Upper lobe of left lung (tissue), 6 donors: ENCODE measurements around the gene ADAM30. TPM values are rescaled to one million over a fixed set of nuclear protein-coding genes. Genes with fewer than 3 reads are reported as not detected.

Experiments
- ATAC-seq, 2 donors: fragments of 200-7000 bp; cut with Tn5 transposase; one replicate each; pipeline ENCODE4 v1.9.1; 2022; ENCODE audit warnings: mild to moderate bottlenecking in 2 of 2, moderate library complexity in 2 of 2; ENCODE audit not compliant: low FRiP score in 2 of 2
- DNase-seq, 2 donors: peaks; one replicate each; pipeline ENCODE4 v3.0.0-alpha.2; 2019 to 2020
- H3K27ac ChIP-seq, 4 donors: fragments of 200-600 bp; sonication (generic); one replicate each; pipeline ENCODE4 v1.5.1; 2016 to 2019
- H3K27me3 ChIP-seq, 4 donors: fragments of 200-600 bp; sonication (generic); one replicate each; pipeline ENCODE4 v1.5.1; 2017 to 2019
- H3K36me3 ChIP-seq, 4 donors: fragments of 200-600 bp; sonication (generic); one replicate each; pipeline ENCODE4 v1.5.1; 2016 to 2019
- H3K4me1 ChIP-seq, 4 donors: fragments of 200-600 bp; sonication (generic); one replicate each; pipeline ENCODE4 v1.5.1; 2018 to 2019
- H3K4me3 ChIP-seq, 4 donors: fragments of 200-600 bp; sonication (generic); one replicate each; pipeline ENCODE4 v1.5.1; 2017 to 2019; ENCODE audit warnings: mild to moderate bottlenecking in 2 of 4, moderate library complexity in 1 of 4
- H3K9me3 ChIP-seq, 4 donors: fragments of 200-600 bp; sonication (generic); one replicate each; pipeline ENCODE4 v1.5.1; 2018 to 2019
- CTCF ChIP-seq, 6 experiments: fragments of 450-650 bp in 4 of 6; fragments of 200-600 bp in 2 of 6; sonication (generic) in 2 of 6; IDR thresholded peaks; one replicate each; pipeline ENCODE4 v1.5.1; 2016 to 2019; ENCODE audit warnings: antibody characterized with exemption in 6 of 6
- EP300 ChIP-seq, 4 donors: sonication (generic); formaldehyde crosslinking; IDR thresholded peaks; one replicate each; pipeline ENCODE4 v1.5.1; 2017; ENCODE audit warnings: antibody characterized with exemption in 4 of 4, control low read depth in 2 of 4
- POLR2A ChIP-seq, 4 donors: fragments of 450-650 bp; IDR thresholded peaks; one replicate each; pipeline ENCODE4 v1.5.1; 2016 to 2017; ENCODE audit warnings: antibody characterized with exemption in 4 of 4, mild to moderate bottlenecking in 2 of 4
- POLR2AphosphoS5 ChIP-seq, 2 donors: sonication (generic); formaldehyde crosslinking; IDR thresholded peaks; one replicate each; pipeline ENCODE4 v1.5.1; 2017; ENCODE audit warnings: antibody characterized with exemption in 2 of 2
- WGBS, 2 donors: methylation state at CpG; one replicate each; pipeline ENCODE4 v1.1.5; 2017 to 2018; 5-methylcytosine and 5-hydroxymethylcytosine counted together
- total RNA-seq, 6 donors: library from RNA; depleted of rRNA in 4 of 6; stranded (reverse); fragments of >200 nt in 4 of 6; gene quantifications; one replicate each; pipeline versions ENCODE4 v1.1.0 to v1.2.1, GENCODE V29; 2016 to 2021
- donor health status: DM: no; HTN: no; CAD: no; lungs with moderate emphysema.
- donor health status: DM: no; HTN: yes; CAD: no; lungs with severe emphysema.

The ADAM30 gene
- total RNA-seq, 6 donors from 2014 or later, result not detected

GRCh38 chr1:119910618-119911017 is 14.3 kb upstream of the ADAM30 start:
- ATAC-seq (no peak), DNase-seq (no peak)
- Histone ChIP-seq H3K36me3 (peaks cover 13 to 27% (median 16%) of the 10 kb centered on the region in 4 donors), H3K4me3 (no peak overlapping the region), H3K27me3 (no peaks in the 10 kb centered on the region), H3K27ac (no peak overlapping the region), H3K9me3 (no peaks in the 10 kb centered on the region), H3K4me1 (no peaks in the 10 kb centered on the region)
- 61 to 72% methylated on average over 3 to 4 of the region's 4 CpGs for WGBS, 2 donors
- no peak for TF ChIP-seq POLR2A (IDR thresholded peaks at IDR 0.05)
- TF ChIP-seq POLR2AphosphoS5 (IDR thresholded peaks at IDR 0.05), result no peak
- TF ChIP-seq EP300 (IDR thresholded peaks at IDR 0.05), result no peak
- no peak for TF ChIP-seq CTCF (IDR thresholded peaks at IDR 0.05)

- peaks cover 8 to 21% (median 11%) of the 10 kb centered on the region in 4 donors for H3K36me3 ChIP-seq
- DNase-seq (no peak), ATAC-seq (no peak)
- no peaks in the 10 kb centered on the region for H3K9me3 ChIP-seq
- no peaks in the 10 kb centered on the region for H3K27me3 ChIP-seq
- TF ChIP-seq CTCF (IDR thresholded peaks at IDR 0.05), result no peak
- TF ChIP-seq EP300 (IDR thresholded peaks at IDR 0.05), result no peak
- TF ChIP-seq POLR2AphosphoS5 (IDR thresholded peaks at IDR 0.05), result no peak
- TF ChIP-seq POLR2A (IDR thresholded peaks at IDR 0.05), result no peak
- H3K4me1 ChIP-seq, result no peaks in the 10 kb centered on the region
- WGBS, 2 donors, result 67 to 87% methylated on average over 6 to 9 of the region's 9 CpGs
- no peak overlapping the region for H3K4me3 ChIP-seq
- no peak overlapping the region for H3K27ac ChIP-seq
Measured at GRCh38 chr1:119909890-119910596, 13.7 kb upstream of the ADAM30 start.

- no peak for TF ChIP-seq POLR2A (IDR thresholded peaks at IDR 0.05)
- TF ChIP-seq EP300 (IDR thresholded peaks at IDR 0.05), result no peak
- no peak for TF ChIP-seq CTCF (IDR thresholded peaks at IDR 0.05)
- TF ChIP-seq POLR2AphosphoS5 (IDR thresholded peaks at IDR 0.05), result no peak
- no peak for ATAC-seq
- H3K36me3 ChIP-seq, result peaks cover 0 to 8% (median 0%) of the 10 kb centered on the region in 4 donors
- no peak for DNase-seq
- H3K27ac ChIP-seq, result no peak overlapping the region
- no peaks in the 10 kb centered on the region for H3K9me3 ChIP-seq
- H3K4me1 ChIP-seq, result no peaks in the 10 kb centered on the region
- no peaks in the 10 kb centered on the region for H3K27me3 ChIP-seq
- WGBS, 2 donors, result 86 to 89% methylated on average over 3 of the region's 3 CpGs
- no peak overlapping the region for H3K4me3 ChIP-seq
Measured at GRCh38 chr1:119908661-119909060, 12.3 kb upstream of the ADAM30 start.

GRCh38 chr1:119906927-119907652 is 10.8 kb upstream of the ADAM30 start:
- DNase-seq (no peak), ATAC-seq (no peak)
- Histone ChIP-seq H3K27me3 (no peaks in the 10 kb centered on the region), H3K27ac (no peak overlapping the region), H3K4me1 (no peaks in the 10 kb centered on the region), H3K36me3 (no peaks in the 10 kb centered on the region), H3K4me3 (no peak overlapping the region), H3K9me3 (no peaks in the 10 kb centered on the region)
- TF ChIP-seq CTCF (IDR thresholded peaks at IDR 0.05) (no peak), EP300 (IDR thresholded peaks at IDR 0.05) (no peak), POLR2AphosphoS5 (IDR thresholded peaks at IDR 0.05) (no peak), POLR2A (IDR thresholded peaks at IDR 0.05) (no peak)
- 88 to 92% methylated on average over 4 of the region's 4 CpGs for WGBS, 2 donors
